PFSK-1 (cell line): ENCODE measurements around the gene CTBP2.

ENCODE experiments used
- FOXP2 ChIP-seq: optimal IDR thresholded peaks from 2 replicates; pipeline ENCODE3; 2011; ENCODE audit warnings: borderline replicate concordance, control low read depth, inconsistent platforms; ENCODE audit not compliant: insufficient read depth; ENCODE audit errors: extremely low read length, extremely low read depth
- POLR2AphosphoS5 ChIP-seq: IDR thresholded peaks from 2 replicates; pipeline ENCODE4 v1.6.1; 2012; ENCODE audit warnings: low read depth, mild to moderate bottlenecking, control low read depth, low read length, moderate library complexity
- REST ChIP-seq, 2 experiments: IDR thresholded peaks; 2 replicates each; pipeline versions ENCODE4 v1.6.1 to v1.8.0; 2011 to 2012; ENCODE audit warnings: low read depth in 2 of 2, low read length in 2 of 2, control low read depth in 1 of 2, inconsistent platforms in 1 of 2, mild to moderate bottlenecking in 1 of 2, moderate library complexity in 1 of 2; ENCODE audit not compliant: insufficient read depth in 1 of 2
- SIN3A ChIP-seq: IDR thresholded peaks from 2 replicates; pipeline ENCODE4 v1.6.1; 2012; ENCODE audit warnings: mild to moderate bottlenecking, low read length, moderate library complexity, borderline replicate concordance; ENCODE audit not compliant: insufficient read depth
- TAF1 ChIP-seq: IDR thresholded peaks from 2 replicates; pipeline ENCODE4 v1.6.1; 2012; ENCODE audit warnings: low read length, control low read depth, borderline replicate concordance; ENCODE audit not compliant: insufficient read depth

Gene CTBP2

DNA sequence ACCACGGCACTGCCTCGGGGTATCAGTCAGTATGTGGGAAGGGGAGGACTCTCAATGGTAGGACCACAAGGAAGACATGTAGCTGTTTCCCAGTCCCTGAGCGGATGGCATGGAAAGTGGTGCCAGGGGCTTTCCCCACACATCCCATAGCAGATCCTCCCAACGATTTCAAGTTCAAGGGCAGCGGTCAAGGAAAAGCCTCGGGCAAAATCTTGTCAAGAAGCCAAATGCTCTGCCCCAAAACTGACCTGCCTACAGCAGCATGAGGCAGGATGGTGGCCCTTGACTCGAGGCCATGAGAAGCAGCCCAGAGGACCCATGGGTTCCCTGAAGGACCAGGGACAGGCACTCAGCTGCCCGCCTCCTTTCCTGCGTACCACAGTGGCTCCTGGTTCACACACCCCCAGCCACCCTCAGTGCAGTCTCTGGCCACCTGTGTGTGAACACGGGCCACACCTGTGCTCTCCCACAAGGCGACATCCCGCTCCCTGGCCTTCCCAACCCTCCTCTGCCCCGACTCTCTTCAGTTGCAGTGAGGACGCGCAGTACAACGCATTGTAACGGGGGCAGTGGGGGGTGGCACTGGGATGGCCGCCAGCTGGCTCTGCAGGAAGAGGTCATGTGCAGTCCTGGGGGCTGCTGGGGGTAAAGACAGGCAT, 43.6 kb downstream of the CTBP2 start:
- TF ChIP-seq POLR2AphosphoS5 (no peak), REST (IDR thresholded peaks at IDR 0.05; ENCODE audit: insufficient read depth in 1 of 2, low read depth in 2 of 2, low read length in 2 of 2) (no peak), TAF1 (no peak), SIN3A (no peak), FOXP2 (no peak)

- no peak for TF ChIP-seq POLR2AphosphoS5
- no peak for TF ChIP-seq TAF1
- no peak for TF ChIP-seq FOXP2
- no peak for TF ChIP-seq REST (IDR thresholded peaks at IDR 0.05; ENCODE audit: insufficient read depth in 1 of 2, low read depth in 2 of 2, low read length in 2 of 2)
- no peak for TF ChIP-seq SIN3A
These were observed 44.2 kb downstream of the CTBP2 start for GRCh38 chr10:125116041-125116649.

DNA sequence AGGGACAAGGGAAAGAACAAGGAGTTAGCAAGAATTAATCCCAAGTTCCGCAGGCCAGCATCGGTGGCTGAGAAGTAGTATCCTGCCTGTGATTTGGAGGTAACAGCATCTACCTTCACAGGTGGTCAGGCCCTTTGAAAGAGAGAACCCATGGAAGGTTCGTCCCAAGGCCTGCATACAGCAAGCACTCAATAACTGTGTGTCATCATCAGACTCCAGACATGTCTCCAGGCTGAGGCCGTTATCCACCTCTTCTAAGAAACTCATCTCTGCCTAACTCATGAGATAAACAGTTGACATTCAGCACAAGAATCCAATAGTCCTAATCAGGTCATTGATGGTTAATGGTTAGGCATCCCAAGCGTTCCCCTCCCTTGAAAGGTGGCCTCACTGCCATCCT, 45.0 kb downstream of the CTBP2 start:
- TF ChIP-seq TAF1 (no peak), FOXP2 (no peak), REST (IDR thresholded peaks at IDR 0.05; ENCODE audit: insufficient read depth in 1 of 2, low read depth in 2 of 2, low read length in 2 of 2) (no peak), SIN3A (no peak), POLR2AphosphoS5 (no peak)

GRCh38 chr10:125114761-125115391, 45.5 kb downstream of the CTBP2 start:
- no peak for TF ChIP-seq FOXP2

GRCh38 chr10:125113691-125114371, 46.5 kb downstream of the CTBP2 start:
- TF ChIP-seq REST (IDR thresholded peaks at IDR 0.05; ENCODE audit: insufficient read depth in 1 of 2, low read depth in 2 of 2, low read length in 2 of 2): no peak
- TF ChIP-seq POLR2AphosphoS5: no peak
- no peak for TF ChIP-seq SIN3A
- TF ChIP-seq TAF1: no peak
- TF ChIP-seq FOXP2: no peak
